Neural cell (in vitro differentiated cells): ENCODE data around the gene CYB5A. TPM values are rescaled to one million over a fixed set of nuclear protein-coding genes. Genes with fewer than 3 reads are reported as not detected.

Experiments used
- H2AFZ ChIP-seq: fragments of 200-600, 300-800 bp; sonication (generic), shearing (Covaris generic); 2 replicates; pipeline ENCODE4 v1.6.0; 2014; ENCODE audit warnings: low read depth, mild to moderate bottlenecking, antibody characterized with exemption, low read length, moderate library complexity
- H3F3A ChIP-seq: fragments of 200-600 bp; shearing (Covaris generic); 2 replicates; pipeline ENCODE4 v1.6.1; 2016; ENCODE audit warnings: mild to moderate bottlenecking, moderate library complexity, mixed read lengths, antibody characterized with exemption, low read length; ENCODE audit not compliant: insufficient read depth, poor library complexity, severe bottlenecking
- H3K27ac ChIP-seq: fragments of 200-600, 300-800 bp; sonication (generic), shearing (Covaris generic); 2 replicates; pipeline ENCODE4 v1.5.1; 2014; ENCODE audit warnings: mild to moderate bottlenecking, low read length, moderate library complexity
- H3K27me3 ChIP-seq: fragments of 300-800, 200-600 bp; sonication (generic), shearing (Covaris generic); 2 replicates; pipeline ENCODE4 v1.6.0; 2014; ENCODE audit warnings: mild to moderate bottlenecking, low read depth, low read length, moderate library complexity; ENCODE audit not compliant: insufficient read depth
- H3K36me3 ChIP-seq: fragments of 300-800, 200-600 bp; sonication (generic), shearing (Covaris generic); 2 replicates; pipeline ENCODE4 v1.5.1; 2014; ENCODE audit warnings: mild to moderate bottlenecking, antibody characterized with exemption, low read length, moderate library complexity; ENCODE audit not compliant: insufficient read depth
- H3K4me2 ChIP-seq: fragments of 300-800, 200-600 bp; sonication (generic), shearing (Covaris generic); 2 replicates; pipeline ENCODE4 v1.6.0; 2014; ENCODE audit warnings: mild to moderate bottlenecking, low read length
- H3K4me3 ChIP-seq: fragments of 300-800, 200-600 bp; sonication (generic), shearing (Covaris generic); 2 replicates; pipeline ENCODE4 v1.5.1; 2014; ENCODE audit warnings: mild to moderate bottlenecking, low read length, moderate library complexity
- H3K79me2 ChIP-seq: fragments of 200-600 bp; shearing (Covaris generic); replicated peaks from 2 replicates; pipeline ENCODE4 v1.6.0; 2014; ENCODE audit warnings: mild to moderate bottlenecking, low read length, moderate library complexity; ENCODE audit not compliant: insufficient read depth
- H3K9ac ChIP-seq: fragments of 300-800, 200-600 bp; sonication (generic), shearing (Covaris generic); 2 replicates; pipeline ENCODE4 v1.6.1; 2016; ENCODE audit warnings: mild to moderate bottlenecking, low read length, mixed read lengths
- H3K9me2 ChIP-seq: fragments of 200-600 bp; shearing (Covaris generic); 2 replicates; pipeline ENCODE4 v1.6.1; 2016; ENCODE audit warnings: mild to moderate bottlenecking, low read length, mixed read lengths; ENCODE audit not compliant: insufficient read depth
- H3K9me3 ChIP-seq: fragments of 200-600, 300-800 bp; sonication (generic), shearing (Covaris generic); 2 replicates; pipeline ENCODE4 v1.6.1; 2016; ENCODE audit warnings: mild to moderate bottlenecking, mixed run types, low read length, moderate library complexity, mixed read lengths
- H4K20me1 ChIP-seq: fragments of 200-600 bp; shearing (Covaris generic); 2 replicates; pipeline ENCODE4 v1.6.1; 2016; ENCODE audit warnings: mild to moderate bottlenecking, mixed run types; ENCODE audit not compliant: insufficient read depth
- POLR2AphosphoS5 ChIP-seq: IDR thresholded peaks from 2 replicates; pipeline ENCODE4 v1.6.1; 2012
- polyA plus RNA-seq: library from polyadenylated mRNA; depleted of rRNA; stranded (reverse); fragments of >200 nt; gene quantifications from 2 replicates; pipeline ENCODE4 v1.2.3, GENCODE V29; 2014
- TF ChIP-seq, protein P1 (sequence below): IDR thresholded peaks from 2 replicates; pipeline ENCODE4 v1.6.1; 2012; ENCODE audit warnings: borderline replicate concordance

The CYB5A gene
- polyA plus RNA-seq, 1 donor from 2014 or later: 35.4 TPM

DNA sequence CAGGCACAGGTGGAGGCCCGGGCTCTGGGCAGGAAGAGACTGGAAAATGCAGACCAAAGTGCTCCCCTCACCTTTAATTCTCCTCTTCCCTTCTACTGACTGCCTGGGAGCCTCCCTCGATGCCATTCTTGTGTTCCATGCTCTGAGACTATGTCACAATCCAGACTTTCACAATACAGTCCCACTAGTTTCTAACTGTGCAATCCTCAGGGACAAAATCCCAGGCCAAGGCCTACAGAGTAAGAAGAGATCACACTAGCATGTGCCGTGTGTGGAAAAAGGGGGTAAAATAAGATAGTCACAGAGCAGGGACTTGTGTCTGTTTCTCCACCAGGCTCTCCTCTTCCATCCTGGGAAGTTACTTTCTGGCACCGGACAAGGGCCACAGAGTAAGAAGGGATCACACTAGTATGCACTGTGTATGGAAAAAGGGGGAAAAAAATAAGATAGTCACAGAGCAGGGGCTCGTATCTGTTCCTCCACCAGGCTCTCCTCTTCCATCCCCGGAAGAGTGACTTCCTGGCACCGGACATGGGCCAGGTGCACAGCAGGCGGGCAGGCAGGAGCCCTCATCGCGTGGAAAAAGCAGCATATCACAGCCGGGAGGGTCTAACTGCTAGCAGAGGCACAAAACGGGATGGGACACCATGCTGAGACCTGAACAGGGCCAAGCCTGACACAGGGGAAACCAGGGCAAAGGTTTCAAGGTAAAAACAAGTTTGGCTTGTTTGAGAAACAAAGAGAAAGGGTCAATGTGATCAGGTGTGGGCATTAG lies 9.6 kb downstream of the CYB5A start:
- no peaks in the 10 kb centered on the region for H4K20me1 ChIP-seq
- H3K79me2 ChIP-seq: no peaks in the 10 kb centered on the region
- H3F3A ChIP-seq: no peaks in the 10 kb centered on the region
- no peaks in the 10 kb centered on the region for H3K9me3 ChIP-seq
- no peak overlapping the region for H2AFZ ChIP-seq
- TF ChIP-seq, protein P1, sequence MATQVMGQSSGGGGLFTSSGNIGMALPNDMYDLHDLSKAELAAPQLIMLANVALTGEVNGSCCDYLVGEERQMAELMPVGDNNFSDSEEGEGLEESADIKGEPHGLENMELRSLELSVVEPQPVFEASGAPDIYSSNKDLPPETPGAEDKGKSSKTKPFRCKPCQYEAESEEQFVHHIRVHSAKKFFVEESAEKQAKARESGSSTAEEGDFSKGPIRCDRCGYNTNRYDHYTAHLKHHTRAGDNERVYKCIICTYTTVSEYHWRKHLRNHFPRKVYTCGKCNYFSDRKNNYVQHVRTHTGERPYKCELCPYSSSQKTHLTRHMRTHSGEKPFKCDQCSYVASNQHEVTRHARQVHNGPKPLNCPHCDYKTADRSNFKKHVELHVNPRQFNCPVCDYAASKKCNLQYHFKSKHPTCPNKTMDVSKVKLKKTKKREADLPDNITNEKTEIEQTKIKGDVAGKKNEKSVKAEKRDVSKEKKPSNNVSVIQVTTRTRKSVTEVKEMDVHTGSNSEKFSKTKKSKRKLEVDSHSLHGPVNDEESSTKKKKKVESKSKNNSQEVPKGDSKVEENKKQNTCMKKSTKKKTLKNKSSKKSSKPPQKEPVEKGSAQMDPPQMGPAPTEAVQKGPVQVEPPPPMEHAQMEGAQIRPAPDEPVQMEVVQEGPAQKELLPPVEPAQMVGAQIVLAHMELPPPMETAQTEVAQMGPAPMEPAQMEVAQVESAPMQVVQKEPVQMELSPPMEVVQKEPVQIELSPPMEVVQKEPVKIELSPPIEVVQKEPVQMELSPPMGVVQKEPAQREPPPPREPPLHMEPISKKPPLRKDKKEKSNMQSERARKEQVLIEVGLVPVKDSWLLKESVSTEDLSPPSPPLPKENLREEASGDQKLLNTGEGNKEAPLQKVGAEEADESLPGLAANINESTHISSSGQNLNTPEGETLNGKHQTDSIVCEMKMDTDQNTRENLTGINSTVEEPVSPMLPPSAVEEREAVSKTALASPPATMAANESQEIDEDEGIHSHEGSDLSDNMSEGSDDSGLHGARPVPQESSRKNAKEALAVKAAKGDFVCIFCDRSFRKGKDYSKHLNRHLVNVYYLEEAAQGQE: no peak
- no peak for TF ChIP-seq POLR2AphosphoS5
- H3K27me3 ChIP-seq: no peaks in the 10 kb centered on the region
- no peaks in the 10 kb centered on the region for H3K36me3 ChIP-seq
- no peak overlapping the region for H3K4me3 ChIP-seq
- no peak overlapping the region for H3K9ac ChIP-seq
- no peak overlapping the region for H3K27ac ChIP-seq
- H3K4me2 ChIP-seq: no peak overlapping the region
- no peaks in the 10 kb centered on the region for H3K9me2 ChIP-seq

DNA sequence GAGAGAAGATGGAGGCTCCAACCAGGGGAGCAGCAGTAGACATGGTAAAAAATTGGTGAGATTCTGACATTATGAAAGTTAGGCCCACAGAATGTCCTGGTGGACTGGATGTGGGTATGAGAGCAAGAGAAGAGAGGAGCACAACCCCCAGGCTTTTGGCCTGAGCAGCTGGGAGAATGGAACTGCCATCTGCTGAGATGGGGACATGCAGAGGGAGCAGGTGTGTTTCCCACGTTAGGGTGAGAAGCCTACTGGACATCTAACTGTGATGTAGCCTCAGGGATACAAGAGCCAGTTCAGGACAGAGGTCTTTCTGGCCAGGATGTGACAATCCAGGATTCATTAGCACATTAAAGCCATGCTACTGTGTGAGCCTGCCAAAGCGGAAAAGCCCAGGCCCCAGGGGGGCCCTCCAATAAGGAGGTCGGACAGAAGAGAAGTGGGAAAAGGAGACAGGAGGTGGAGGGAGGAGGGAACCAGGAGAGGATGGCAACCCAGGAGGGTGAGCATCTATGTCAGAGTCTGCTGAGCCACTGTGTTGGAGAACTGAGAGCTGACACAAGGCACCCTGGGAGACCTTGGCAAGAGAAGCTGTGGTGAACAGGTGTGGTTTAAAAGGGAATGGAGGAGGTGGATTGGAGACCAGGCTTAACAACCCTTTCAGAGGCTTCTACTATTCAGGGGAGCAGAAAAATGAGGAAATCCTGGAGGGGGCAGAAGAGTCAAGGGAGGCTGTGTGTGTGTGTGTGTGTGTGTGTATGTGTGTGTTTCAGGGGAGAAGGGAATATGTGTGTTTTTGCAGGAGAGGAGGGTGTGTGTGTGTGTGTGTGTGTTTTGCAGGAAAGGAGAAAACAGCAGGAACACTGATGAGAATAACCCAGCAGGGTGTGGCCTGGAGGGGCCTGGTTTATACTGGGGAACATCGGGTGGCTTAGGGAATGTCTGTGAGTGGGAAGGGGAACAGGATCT lies 10.5 kb downstream of the CYB5A start:
- no peak overlapping the region for H2AFZ ChIP-seq

More for the DNA sequence above, 10.5 kb downstream of the CYB5A start:
- H3K4me2 ChIP-seq: no peak overlapping the region
- TF ChIP-seq, protein P1: no peak
- H3K9ac ChIP-seq: no peak overlapping the region
- no peak overlapping the region for H3K27ac ChIP-seq
- no peaks in the 10 kb centered on the region for H3F3A ChIP-seq
- H3K36me3 ChIP-seq: no peaks in the 10 kb centered on the region
- H3K9me2 ChIP-seq: no peaks in the 10 kb centered on the region
- no peak overlapping the region for H3K4me3 ChIP-seq
- no peaks in the 10 kb centered on the region for H3K9me3 ChIP-seq
- no peaks in the 10 kb centered on the region for H4K20me1 ChIP-seq
- no peaks in the 10 kb centered on the region for H3K27me3 ChIP-seq
- no peaks in the 10 kb centered on the region for H3K79me2 ChIP-seq
